Endodermal cell (in vitro differentiated cells): ENCODE data around the gene TRIP12. TPM values are rescaled to one million over a fixed set of nuclear protein-coding genes. Genes with fewer than 3 reads are reported as not detected.
"Not testable (repeated sequence)": the region's sequence is repeated elsewhere in the genome, so short reads cannot be mapped to it uniquely, and the experiment has no call there.

Source experiments
- DNase-seq: peaks from one replicate; pipeline ENCODE4 v3.0.0-alpha.2; 2017
- H3K27ac ChIP-seq: 2 replicates; pipeline ENCODE4 v1.5.1; 2013; ENCODE audit warnings: mild to moderate bottlenecking, low read depth, low read length, moderate library complexity
- H3K27me3 ChIP-seq: 2 replicates; pipeline ENCODE4 v1.6.1; 2013; ENCODE audit warnings: mild to moderate bottlenecking, low read length, moderate library complexity; ENCODE audit not compliant: insufficient read depth, control insufficient read depth, poor library complexity, severe bottlenecking
- H3K36me3 ChIP-seq: 2 replicates; pipeline ENCODE4 v1.7.0; 2013; ENCODE audit warnings: mild to moderate bottlenecking, low read length, moderate library complexity; ENCODE audit not compliant: control insufficient read depth, insufficient read depth
- H3K4me1 ChIP-seq: one replicate; pipeline ENCODE4 v1.7.0; 2013; ENCODE audit warnings: low read length; ENCODE audit not compliant: control insufficient read depth, insufficient read depth
- H3K4me3 ChIP-seq: 2 replicates; pipeline ENCODE4 v1.5.1; 2013; ENCODE audit warnings: mild to moderate bottlenecking, low read length, moderate library complexity
- H3K9ac ChIP-seq: 2 replicates; pipeline ENCODE4 v1.6.1; 2013; ENCODE audit warnings: mild to moderate bottlenecking, low read length, moderate library complexity; ENCODE audit not compliant: poor library complexity, severe bottlenecking; ENCODE audit errors: extremely low read depth
- H3K9me3 ChIP-seq: 2 replicates; pipeline ENCODE4 v1.6.1; 2013; ENCODE audit warnings: mild to moderate bottlenecking, low read length, moderate library complexity; ENCODE audit not compliant: control insufficient read depth
- H3K27ac Mint-ChIP-seq: 2 replicates; pipeline ENCODE4 v1.8.0; 2020; ENCODE audit warnings: mixed read lengths
- H3K27me3 Mint-ChIP-seq: 2 replicates; pipeline ENCODE4 v1.8.0; 2021; ENCODE audit warnings: mild to moderate bottlenecking, mixed read lengths; ENCODE audit not compliant: insufficient read depth
- H3K36me3 Mint-ChIP-seq: 2 replicates; pipeline ENCODE4 v1.8.0; 2020; ENCODE audit warnings: low read depth, mixed read lengths
- H3K4me1 Mint-ChIP-seq: 2 replicates; pipeline ENCODE4 v1.8.0; 2020; ENCODE audit warnings: mixed read lengths
- H3K4me3 Mint-ChIP-seq: 2 replicates; pipeline ENCODE4 v1.8.0; 2020; ENCODE audit warnings: mild to moderate bottlenecking, moderate library complexity, mixed read lengths
- H3K9me3 Mint-ChIP-seq: 2 replicates; pipeline ENCODE4 v1.8.0; 2020; ENCODE audit warnings: mild to moderate bottlenecking, mixed read lengths
- CTCF ChIP-seq: fragments of 200-600 bp; sonication (generic); conservative IDR thresholded peaks from 2 replicates; pipeline ENCODE4 v1.5.0; 2021; ENCODE audit warnings: antibody characterized with exemption, mild to moderate bottlenecking
- WGBS, 2 experiments: methylation state at CpG; one replicate each; pipeline versions ENCODE4 v1.1.5 to v1.1.7; 2013; ENCODE audit warnings: missing lambda C conversion rate in 2 of 2, mixed read lengths in 1 of 2; ENCODE audit not compliant: insufficient coverage in 1 of 2, insufficient read length in 1 of 2; 5-methylcytosine and 5-hydroxymethylcytosine counted together
- total RNA-seq, 2 donors: library from RNA; stranded (reverse); fragmentation: NEBNext Ultra II Directional in 1 of 2; extraction: Animal tissue kit (Norgen Biotek cat#: 25700) in 1 of 2; gene quantifications; 2 replicates in 1 of 2; 3 replicates in 1 of 2; pipeline ENCODE4 v1.2.1, GENCODE V29; 2021

The TRIP12 gene
- total RNA-seq, 2 donors from 2014 or later = 177 to 229 TPM

DNA sequence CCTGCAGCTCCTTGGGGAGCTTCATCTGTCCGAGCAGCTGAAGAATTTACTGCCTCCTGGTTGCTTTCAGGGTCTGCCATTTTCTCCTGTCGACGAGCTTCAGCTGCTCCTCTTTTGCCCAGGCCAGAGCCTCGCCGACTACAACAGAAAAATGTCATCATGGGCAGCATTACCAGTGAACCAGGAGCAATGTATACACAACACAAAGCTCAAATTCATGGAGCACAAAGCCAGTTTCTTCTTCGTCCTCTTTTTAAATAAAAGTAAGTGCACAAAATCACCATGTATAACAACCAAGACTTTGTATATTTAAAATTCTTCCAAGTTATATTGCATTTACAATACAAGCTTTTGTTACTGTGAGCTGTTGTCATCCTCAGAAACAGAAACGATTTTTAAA lies 85.0 kb downstream of the TRIP12 start:
- WGBS, 2 experiments = 85 to 87% methylated on average over 4 to 7 of the region's 7 CpGs
- H3K4me3 ChIP-seq = no peak overlapping the region
- H3K27me3 ChIP-seq = no peaks in the 10 kb centered on the region
- Mint-ChIP-seq H3K36me3 (peaks cover 41% of the 10 kb centered on the region), H3K4me3 (no peak overlapping the region), H3K27ac (no peak overlapping the region), H3K27me3 (no peaks in the 10 kb centered on the region), H3K9me3 (no peaks in the 10 kb centered on the region), H3K4me1 (no peaks in the 10 kb centered on the region)
- H3K36me3 ChIP-seq = peaks cover 79% of the 10 kb centered on the region
- no peak overlapping the region for H3K9ac ChIP-seq
- TF ChIP-seq CTCF = no peak
- no peak overlapping the region for H3K27ac ChIP-seq
- DNase-seq = no peak
- H3K9me3 ChIP-seq = no peaks in the 10 kb centered on the region
- H3K4me1 ChIP-seq = no peaks in the 10 kb centered on the region

GRCh38 chr2:229835596-229836283 lies 86.1 kb downstream of the TRIP12 start:
- H3K4me1 Mint-ChIP-seq = no peaks in the 10 kb centered on the region
- 91% methylated on average over 3 of the region's 3 CpGs; no CpG with 5 or more reads in 1 of the 2 experiments for WGBS, 2 experiments
- no peak for TF ChIP-seq CTCF
- no peaks in the 10 kb centered on the region for H3K27me3 Mint-ChIP-seq
- Histone ChIP-seq H3K9ac (no peak overlapping the region), H3K27ac (no peak overlapping the region), H3K4me3 (no peak overlapping the region), H3K4me1 (no peaks in the 10 kb centered on the region), H3K9me3 (no peaks in the 10 kb centered on the region), H3K27me3 (no peaks in the 10 kb centered on the region), H3K36me3 (peaks cover 79% of the 10 kb centered on the region)
- no peak for DNase-seq
- no peak overlapping the region for H3K4me3 Mint-ChIP-seq
- H3K9me3 Mint-ChIP-seq = no peaks in the 10 kb centered on the region
- no peak overlapping the region for H3K27ac Mint-ChIP-seq
- peaks cover 46% of the 10 kb centered on the region for H3K36me3 Mint-ChIP-seq

DNA sequence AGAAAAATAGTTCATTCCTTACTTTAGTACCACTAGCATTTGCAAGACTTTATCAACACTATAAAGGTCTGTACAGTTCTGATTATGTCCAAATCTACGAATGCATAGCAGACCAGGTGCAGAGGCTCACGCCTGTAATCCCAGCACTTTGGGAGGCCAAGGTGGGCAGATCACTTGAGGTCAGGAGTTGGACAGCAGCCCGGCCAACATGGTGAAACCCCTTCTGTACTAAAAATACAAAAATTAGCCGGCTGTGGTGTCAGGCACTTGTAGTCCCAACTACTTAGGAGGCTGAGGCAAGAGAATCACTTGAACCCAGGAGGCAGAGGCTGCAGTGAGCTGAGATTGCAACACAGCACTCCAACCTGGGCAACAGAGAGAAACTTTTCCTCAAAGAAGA lies 87.4 kb downstream of the TRIP12 start:
- H3K27ac ChIP-seq, H3K4me3 Mint-ChIP-seq, H3K27ac Mint-ChIP-seq, H3K4me3 ChIP-seq, DNase-seq, H3K27me3 Mint-ChIP-seq, H3K9me3 Mint-ChIP-seq, H3K4me1 ChIP-seq, H3K27me3 ChIP-seq, H3K9ac ChIP-seq, H3K4me1 Mint-ChIP-seq, H3K9me3 ChIP-seq: not testable (repeated sequence)
- H3K36me3 ChIP-seq = peaks cover 83% of the 10 kb centered on the region
- 86 to 97% methylated on average over 3 to 4 of the region's 4 CpGs for WGBS, 2 experiments
- peaks cover 41% of the 10 kb centered on the region for H3K36me3 Mint-ChIP-seq

DNA sequence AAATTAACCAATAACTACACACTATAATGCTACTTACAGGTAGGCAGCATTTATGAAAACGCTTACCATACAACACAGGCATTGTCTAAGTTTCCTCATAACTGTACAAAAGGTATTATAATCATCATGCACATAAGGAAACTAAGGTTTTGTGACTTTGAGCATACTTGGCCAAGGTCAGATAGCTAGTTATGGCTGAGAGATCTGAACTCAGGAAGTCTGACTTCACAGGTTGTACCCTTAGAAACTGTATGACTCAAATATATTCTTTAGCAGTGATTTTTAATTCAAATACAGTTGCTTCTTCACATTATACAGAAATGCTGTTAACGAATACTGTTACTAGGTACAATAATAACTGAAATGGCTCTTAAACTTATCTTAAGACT lies 89.3 kb downstream of the TRIP12 start:
- WGBS, 2 experiments = 100% methylated on average over 2 of the region's 2 CpGs; no CpG with 5 or more reads in 1 of the 2 experiments
- Histone ChIP-seq H3K4me3 (no peak overlapping the region), H3K36me3 (peaks cover 83% of the 10 kb centered on the region), H3K27me3 (no peaks in the 10 kb centered on the region), H3K4me1 (no peaks in the 10 kb centered on the region), H3K9ac (no peak overlapping the region), H3K27ac (no peak overlapping the region), H3K9me3 (no peaks in the 10 kb centered on the region)
- Mint-ChIP-seq H3K27me3 (no peaks in the 10 kb centered on the region), H3K27ac (no peak overlapping the region), H3K4me1 (no peaks in the 10 kb centered on the region), H3K36me3 (peaks cover 40% of the 10 kb centered on the region), H3K4me3 (no peak overlapping the region), H3K9me3 (no peaks in the 10 kb centered on the region)
- no peak for TF ChIP-seq CTCF
- no peak for DNase-seq
